ENCODE results near the gene SYNGR1. TPM values are rescaled to one million over a fixed set of nuclear protein-coding genes. Genes with fewer than 3 reads are reported as not detected.

Gene SYNGR1
- polyA plus RNA-seq, 3 donors from 2014 or later: 24.5 to 49.5 (median 27.0) TPM

DNA sequence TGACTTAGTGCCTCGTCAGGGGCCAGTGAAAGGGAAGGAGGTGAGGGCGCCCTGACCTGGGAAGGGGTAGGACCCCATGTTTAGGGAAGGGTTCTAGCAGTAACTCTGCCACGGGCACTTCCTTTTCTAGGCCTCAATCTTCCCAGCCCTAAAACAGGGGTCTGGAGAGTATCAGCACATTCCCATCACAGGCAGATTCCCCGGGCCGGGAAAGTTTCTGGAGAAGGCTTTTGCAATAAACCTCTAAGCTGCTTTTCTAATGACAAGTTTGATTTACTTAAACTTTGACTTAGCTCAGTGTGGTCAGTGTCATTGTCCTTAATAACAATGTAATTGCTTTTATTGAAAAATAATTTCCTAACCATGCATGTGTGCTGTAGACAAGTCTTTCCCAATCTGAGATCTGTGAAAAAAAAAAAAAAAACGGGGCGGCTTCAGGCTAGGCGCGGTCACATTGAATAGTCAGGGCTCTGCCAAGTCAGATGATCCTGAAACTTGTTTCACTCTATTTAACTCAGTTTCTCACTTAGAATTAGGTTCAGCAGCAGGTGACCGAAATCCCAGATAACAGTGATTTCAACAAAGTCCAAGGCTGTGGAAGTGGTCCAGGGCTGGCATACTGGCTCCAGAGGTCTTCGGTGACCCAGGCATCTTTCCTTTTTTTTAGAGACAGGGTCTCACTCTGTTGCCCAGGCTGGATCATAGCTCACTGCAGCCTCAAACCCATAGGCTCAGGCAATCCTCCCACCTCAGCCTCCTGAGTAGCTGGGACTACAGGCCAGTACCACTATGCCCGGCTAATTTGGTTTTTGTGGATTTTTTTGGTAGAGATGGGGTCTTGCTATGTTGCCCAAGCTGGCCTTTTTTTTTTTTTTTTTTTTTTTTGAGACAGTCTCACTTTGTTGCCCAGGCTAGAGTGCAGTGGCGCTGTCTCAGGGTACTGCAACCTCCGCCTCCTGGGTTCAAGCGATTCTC lies 30.3 kb downstream of the SYNGR1 start:
- no peak for DNase-seq
- H3K27ac Mint-ChIP-seq: peak overlapping the region in 1 of 6 donors; percentile 19
- no peaks in the 10 kb centered on the region for H3K4me1 Mint-ChIP-seq
- H3K27me3 Mint-ChIP-seq (ENCODE audit: low read depth in 3 of 3): peaks cover 0 to 4% (median 0%) of the 10 kb centered on the region in 3 donors
- H3K36me3 Mint-ChIP-seq: no peaks in the 10 kb centered on the region
- H3K9me3 Mint-ChIP-seq: no peaks in the 10 kb centered on the region
- no peak overlapping the region for H3K4me3 Mint-ChIP-seq

DNA sequence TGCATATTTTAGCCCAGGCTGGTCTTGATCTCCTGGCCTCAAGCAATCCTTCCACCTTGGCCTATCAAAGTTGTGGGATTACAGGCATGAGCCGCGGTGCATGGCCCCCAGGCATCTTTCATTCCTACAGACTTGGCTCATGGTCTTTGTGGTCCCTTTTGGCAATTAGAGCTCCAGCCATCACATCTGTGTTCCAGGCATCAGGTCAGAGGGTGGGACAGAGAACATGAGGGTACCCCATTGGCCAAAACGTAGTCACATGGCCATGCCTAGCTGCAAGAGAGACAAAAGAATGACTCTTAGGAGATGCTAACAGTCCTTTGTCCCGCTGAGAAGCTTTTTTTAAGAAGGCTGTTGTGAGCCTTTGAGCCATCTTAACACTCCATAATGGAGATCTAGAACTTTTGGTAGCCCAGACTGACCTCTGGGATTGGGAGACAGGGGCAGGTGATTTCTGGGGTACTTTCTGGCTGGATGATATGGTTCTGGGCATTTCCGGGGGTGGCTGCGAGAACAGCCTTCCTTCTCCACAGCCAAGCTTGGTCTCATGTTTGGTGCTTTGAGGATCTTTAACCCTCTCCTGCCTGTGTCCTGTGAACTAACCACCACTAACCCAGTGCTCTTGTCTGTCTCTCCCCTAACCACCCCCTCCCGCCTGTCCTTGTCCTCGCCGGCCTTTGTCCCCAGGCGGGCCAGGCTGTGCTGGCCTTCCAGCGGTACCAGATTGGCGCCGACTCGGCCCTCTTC lies 31.4 kb downstream of the SYNGR1 start:
- Mint-ChIP-seq H3K4me1 (no peaks in the 10 kb centered on the region), H3K4me3 (no peak overlapping the region), H3K27me3 (ENCODE audit: low read depth in 3 of 3) (peaks cover 0 to 4% (median 0%) of the 10 kb centered on the region in 3 donors), H3K27ac (no peak overlapping the region), H3K9me3 (no peaks in the 10 kb centered on the region), H3K36me3 (no peaks in the 10 kb centered on the region)
- no peak for DNase-seq

GRCh38 chr22:39381930-39382329 lies 32.1 kb downstream of the SYNGR1 start:
- Mint-ChIP-seq H3K4me3 (no peak overlapping the region), H3K4me1 (peaks cover 1% of the 10 kb centered on the region in 2 donors), H3K27ac (no peak overlapping the region), H3K9me3 (no peaks in the 10 kb centered on the region), H3K27me3 (ENCODE audit: low read depth in 3 of 3) (peaks cover 0 to 4% (median 0%) of the 10 kb centered on the region in 3 donors), H3K36me3 (no peaks in the 10 kb centered on the region)
- DNase-seq: no peak

GRCh38 chr22:39382410-39382809 lies 32.6 kb downstream of the SYNGR1 start:
- Mint-ChIP-seq H3K9me3 (no peaks in the 10 kb centered on the region), H3K27me3 (ENCODE audit: low read depth in 3 of 3) (peaks cover 0 to 4% (median 3%) of the 10 kb centered on the region in 3 donors), H3K27ac (no peak overlapping the region), H3K4me3 (no peak overlapping the region), H3K4me1 (peaks cover 6% of the 10 kb centered on the region in 2 donors), H3K36me3 (no peaks in the 10 kb centered on the region)
- DNase-seq: no peak

DNA sequence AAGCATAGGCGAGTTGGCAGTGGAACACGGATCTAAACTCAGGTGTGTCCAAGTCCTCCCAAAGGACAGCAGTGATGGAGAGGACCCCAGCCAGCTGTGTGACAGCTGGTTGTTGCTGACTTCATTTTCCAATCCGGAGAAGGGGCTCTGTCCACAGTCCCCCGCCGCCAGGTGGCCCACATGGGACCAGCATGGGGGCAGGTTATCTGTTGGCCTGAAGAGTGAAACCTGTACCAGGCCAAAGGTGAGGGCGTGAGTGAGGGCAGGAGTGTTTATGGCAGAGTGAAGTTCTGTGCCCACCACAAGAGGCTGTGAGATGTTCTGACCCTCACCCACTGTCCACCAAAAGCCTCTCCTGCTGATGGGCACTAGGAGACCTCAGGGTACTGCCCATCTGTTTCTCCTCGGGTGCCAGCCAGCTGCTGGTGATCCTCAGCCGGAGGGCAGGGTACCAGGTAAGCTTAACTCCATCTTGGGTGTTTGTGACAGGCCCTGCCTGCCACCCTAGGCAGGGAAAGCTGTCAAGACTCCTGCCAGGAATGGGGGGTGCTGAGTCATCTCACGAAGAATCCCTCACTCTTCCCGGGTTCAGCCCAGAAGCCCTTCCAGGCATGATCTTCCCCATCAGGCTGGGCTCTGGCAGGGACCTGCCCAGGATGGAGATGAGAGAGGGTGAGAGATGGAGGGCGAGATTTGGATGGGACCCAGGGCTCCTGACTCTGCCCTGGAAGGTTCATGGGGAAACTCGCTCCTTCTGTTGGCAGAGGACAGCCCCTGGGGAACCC lies 34.2 kb downstream of the SYNGR1 start:
- no peaks in the 10 kb centered on the region for H3K36me3 Mint-ChIP-seq
- H3K9me3 Mint-ChIP-seq: no peaks in the 10 kb centered on the region
- H3K4me1 Mint-ChIP-seq: peaks cover 13 to 16% of the 10 kb centered on the region in 2 donors
- H3K27ac Mint-ChIP-seq: no peak overlapping the region
- no peak for DNase-seq
- no peak overlapping the region for H3K4me3 Mint-ChIP-seq
- H3K27me3 Mint-ChIP-seq (ENCODE audit: low read depth in 3 of 3): peaks cover 0 to 7% (median 6%) of the 10 kb centered on the region in 3 donors

- no peaks in the 10 kb centered on the region for H3K36me3 Mint-ChIP-seq
- H3K4me3 Mint-ChIP-seq: no peak overlapping the region
- peaks cover 16% of the 10 kb centered on the region in 2 donors for H3K4me1 Mint-ChIP-seq
- DNase-seq: no peak
- no peak overlapping the region for H3K27ac Mint-ChIP-seq
- H3K9me3 Mint-ChIP-seq: no peaks in the 10 kb centered on the region
- peaks cover 2 to 11% (median 6%) of the 10 kb centered on the region in 3 donors for H3K27me3 Mint-ChIP-seq (ENCODE audit: low read depth in 3 of 3)
Observed at GRCh38 chr22:39384750-39385480, 35.1 kb downstream of the SYNGR1 start.

- Mint-ChIP-seq H3K27ac (peak overlapping the region; percentile 53 to 94 (median 84)), H3K4me3 (peak overlapping the region; percentile 68 to 91 (median 85)), H3K4me1 (peaks cover 16% of the 10 kb centered on the region in 2 donors), H3K9me3 (no peaks in the 10 kb centered on the region), H3K36me3 (no peaks in the 10 kb centered on the region), H3K27me3 (ENCODE audit: low read depth in 3 of 3) (peaks cover 2 to 11% (median 4%) of the 10 kb centered on the region in 3 donors)
- peak; percentile 73 to 84 (median 82) for DNase-seq
Observed at GRCh38 chr22:39388261-39389011, 38.6 kb downstream of the SYNGR1 start.

DNA sequence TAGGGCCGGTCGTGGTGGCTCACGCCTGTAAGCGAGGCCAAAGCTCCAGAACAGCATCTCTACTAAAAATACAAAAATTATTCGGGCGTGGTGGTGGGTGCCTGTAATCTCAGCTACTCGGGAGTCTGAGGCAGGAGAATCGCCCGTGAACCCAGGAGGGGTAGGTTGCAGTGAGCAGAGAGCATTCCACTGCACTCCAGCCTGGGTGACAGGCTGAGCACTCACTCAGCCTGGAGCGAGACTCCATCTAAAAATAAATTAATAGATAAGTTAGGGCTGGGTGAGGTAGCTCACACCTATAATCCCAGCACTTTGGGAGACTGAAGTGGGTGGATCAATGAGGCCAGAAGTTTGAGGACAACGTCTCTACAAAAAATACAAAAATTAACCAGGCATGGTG lies 39.6 kb downstream of the SYNGR1 start:
- Mint-ChIP-seq H3K27me3 (ENCODE audit: low read depth in 3 of 3) (peaks cover 2 to 11% (median 4%) of the 10 kb centered on the region in 3 donors), H3K4me3 (peak overlapping the region in 3 of 5 donors; percentile 47 to 91 (median 56)), H3K27ac (peak overlapping the region in 5 of 6 donors; percentile 34 to 94 (median 84)), H3K4me1 (peaks cover 16% of the 10 kb centered on the region in 2 donors), H3K36me3 (no peaks in the 10 kb centered on the region), H3K9me3 (no peaks in the 10 kb centered on the region)
- no peak for DNase-seq

DNA sequence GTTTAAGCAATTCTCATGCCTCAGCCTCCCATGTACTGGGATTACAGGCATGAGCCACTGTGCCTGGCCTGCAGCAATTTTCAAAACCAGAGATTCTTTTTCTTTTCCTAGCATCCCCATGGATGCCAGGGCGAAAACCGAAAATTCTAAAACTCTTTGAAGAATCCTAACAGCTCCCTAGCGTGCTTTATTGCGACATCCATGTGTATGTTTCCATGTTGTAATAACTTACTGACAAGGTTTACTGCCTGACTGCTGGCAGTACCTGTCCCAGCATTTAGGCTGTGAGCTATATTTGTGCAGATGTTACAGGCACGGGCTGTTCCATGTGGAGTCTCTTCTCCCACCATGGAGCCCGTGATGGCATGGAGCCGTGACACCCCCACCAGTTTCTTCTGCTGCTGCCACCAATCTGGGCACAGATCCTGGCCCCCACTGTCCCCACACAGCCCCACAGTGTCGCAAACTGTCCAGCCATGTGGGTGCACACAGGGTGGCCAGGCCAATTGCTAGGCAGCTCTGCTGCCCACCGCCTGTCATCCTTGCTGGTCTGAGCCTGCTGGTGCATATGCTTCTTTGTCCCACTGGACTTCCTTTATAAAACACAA lies 42.7 kb downstream of the SYNGR1 start:
- Mint-ChIP-seq H3K4me1 (peaks cover 10% of the 10 kb centered on the region in 2 donors), H3K36me3 (no peaks in the 10 kb centered on the region), H3K27ac (no peak overlapping the region), H3K4me3 (no peak overlapping the region), H3K27me3 (ENCODE audit: low read depth in 3 of 3) (peaks cover 4 to 11% (median 4%) of the 10 kb centered on the region in 3 donors), H3K9me3 (no peaks in the 10 kb centered on the region)
- DNase-seq: no peak

DNA sequence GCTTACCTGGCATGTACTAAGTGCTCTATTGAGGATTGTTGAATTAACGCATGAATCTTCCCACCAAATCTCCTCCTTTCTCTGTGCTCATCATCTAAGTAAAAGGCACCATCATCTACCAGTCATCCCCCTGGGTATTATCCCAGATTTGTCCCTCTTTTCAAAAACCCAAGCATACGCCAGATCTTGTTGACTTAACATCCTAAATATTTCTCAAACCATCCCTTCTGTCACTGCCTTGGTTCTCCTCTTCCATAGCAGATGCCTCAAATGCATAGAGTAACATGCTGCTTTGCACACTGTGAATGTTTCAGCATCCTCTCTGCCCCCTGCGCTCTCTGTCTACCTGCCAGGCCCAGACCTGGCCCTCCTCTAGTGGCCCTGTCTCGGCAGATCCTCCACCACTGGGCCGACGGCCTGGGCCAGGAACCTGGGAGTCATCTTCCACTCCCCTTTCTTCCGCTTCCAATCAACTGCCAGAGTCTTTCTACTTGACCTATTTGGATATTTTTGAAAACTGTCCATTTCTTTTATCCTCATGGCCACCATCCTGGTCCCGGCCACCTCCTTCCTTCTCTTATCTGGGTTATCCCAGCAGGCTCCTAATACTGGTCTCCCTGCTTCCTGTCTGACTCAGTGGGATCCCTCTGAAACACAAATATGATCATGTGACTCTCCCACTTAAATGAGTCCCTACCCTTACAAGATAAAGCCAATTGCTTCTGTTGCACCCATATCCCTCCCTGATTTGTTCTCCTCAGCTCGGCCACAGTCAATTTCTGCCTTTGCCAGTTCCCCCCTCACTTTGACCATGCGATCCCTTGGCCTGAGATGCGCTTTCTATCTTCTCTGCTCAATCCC lies 46.4 kb downstream of the SYNGR1 start:
- no peak for DNase-seq
- Mint-ChIP-seq H3K9me3 (no peaks in the 10 kb centered on the region), H3K4me1 (peaks cover 11 to 17% of the 10 kb centered on the region in 2 donors), H3K4me3 (peak overlapping the region in 2 of 5 donors; percentile 6 to 41), H3K27ac (peak overlapping the region in 3 of 6 donors; percentile 1 to 32 (median 14)), H3K27me3 (ENCODE audit: low read depth in 3 of 3) (peaks cover 3 to 9% (median 8%) of the 10 kb centered on the region in 3 donors), H3K36me3 (no peaks in the 10 kb centered on the region)

DNA sequence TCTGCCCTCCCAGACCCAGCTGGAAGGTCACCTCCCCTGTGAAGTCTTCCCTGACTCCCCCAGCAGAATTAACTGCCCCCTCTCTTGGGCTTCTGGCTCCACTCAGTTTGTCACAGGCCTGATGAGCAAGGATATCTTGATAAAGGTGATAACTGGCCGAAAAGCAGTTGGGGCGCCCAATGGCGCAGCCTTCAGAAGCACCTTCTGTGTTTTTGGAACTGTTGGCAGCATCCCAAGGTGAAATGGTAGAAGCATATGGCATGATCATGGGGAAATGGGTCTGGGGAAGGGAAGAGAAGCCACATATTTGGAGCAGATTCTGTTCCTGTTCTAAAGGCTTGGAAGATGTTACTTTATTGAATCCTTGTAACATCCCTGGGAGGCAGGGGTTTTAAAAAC lies 47.0 kb downstream of the SYNGR1 start:
- no peaks in the 10 kb centered on the region for H3K36me3 Mint-ChIP-seq
- H3K27me3 Mint-ChIP-seq (ENCODE audit: low read depth in 3 of 3): peaks cover 3 to 9% (median 8%) of the 10 kb centered on the region in 3 donors
- H3K4me3 Mint-ChIP-seq: peak overlapping the region in 3 of 5 donors; percentile 32 to 50 (median 36)
- no peak for DNase-seq
- peak overlapping the region in 1 of 6 donors; percentile 32 for H3K27ac Mint-ChIP-seq
- H3K9me3 Mint-ChIP-seq: no peaks in the 10 kb centered on the region
- peaks cover 17 to 23% of the 10 kb centered on the region in 2 donors for H3K4me1 Mint-ChIP-seq
